ENCODE measurements around the gene BNIP5. TPM values are rescaled to one million over a fixed set of nuclear protein-coding genes. Genes with fewer than 3 reads are reported as not detected.
"Not testable (repeated sequence)": the region's sequence is repeated elsewhere in the genome, so short reads cannot be mapped to it uniquely, and the experiment has no call there.

The BNIP5 gene
- total RNA-seq, 6 experiments from 2014 or later, result not detected

GRCh38 chr6:36367743-36368142 is 31.1 kb upstream of the BNIP5 start:
- H3K9me3 ChIP-seq, result no peaks in the 10 kb centered on the region
- H3K27ac ChIP-seq, result no peak overlapping the region
- WGBS (ENCODE audit: insufficient coverage, low coverage, low lambda C conversion rate, missing lambda C conversion rate), result 100% methylated on average over 3 of the region's 3 CpGs
- TF ChIP-seq CTCF (IDR thresholded peaks at IDR 0.05) (no peak), POLR2A (IDR thresholded peaks at IDR 0.05) (no peak)
- ATAC-seq (no peak), DNase-seq (no peak)
- no peaks in the 10 kb centered on the region for H3K36me3 ChIP-seq
- intact Hi-C loops (cut with DNase I), result loop anchor here (10.0 kb wide), 1 partner anchor 63 kb away; no protein-coding TSS in a partner anchor
- H3K4me1 ChIP-seq, result no peaks in the 10 kb centered on the region
- no peaks in the 10 kb centered on the region for H3K27me3 ChIP-seq
- no peak overlapping the region for H3K4me3 ChIP-seq

GRCh38 chr6:36364669-36365479 is 28.2 kb upstream of the BNIP5 start:
- H3K4me3 ChIP-seq, result no peak overlapping the region
- H3K36me3 ChIP-seq, result no peaks in the 10 kb centered on the region
- 58% methylated on average over 8 of the region's 19 CpGs for WGBS (ENCODE audit: insufficient coverage, low coverage, low lambda C conversion rate, missing lambda C conversion rate)
- no peaks in the 10 kb centered on the region for H3K4me1 ChIP-seq
- no peaks in the 10 kb centered on the region for H3K27me3 ChIP-seq
- ATAC-seq (no peak), DNase-seq (no peak)
- no peak for TF ChIP-seq CTCF (IDR thresholded peaks at IDR 0.05)
- no peak for TF ChIP-seq POLR2A (IDR thresholded peaks at IDR 0.05)
- H3K9me3 ChIP-seq, result no peaks in the 10 kb centered on the region
- intact Hi-C loops (cut with DNase I), result loop anchor here (10.0 kb wide), 1 partner anchor 60 kb away; no protein-coding TSS in a partner anchor
- H3K27ac ChIP-seq, result no peak overlapping the region

GRCh38 chr6:36364061-36364635 is 27.5 kb upstream of the BNIP5 start:
- ATAC-seq, H3K9me3 ChIP-seq, H3K27ac ChIP-seq, DNase-seq, H3K27me3 ChIP-seq, H3K36me3 ChIP-seq, H3K4me1 ChIP-seq, H3K4me3 ChIP-seq: not testable (repeated sequence)
- no CpG with 5 or more reads among the region's 34 CpGs for WGBS (ENCODE audit: insufficient coverage, low coverage, low lambda C conversion rate, missing lambda C conversion rate)
- intact Hi-C loops (cut with DNase I), result loop anchor here (10.0 kb wide), 1 partner anchor 59 kb away; no protein-coding TSS in a partner anchor

GRCh38 chr6:36363371-36363752 is 26.7 kb upstream of the BNIP5 start:
- H3K27ac ChIP-seq, H3K4me1 ChIP-seq, H3K27me3 ChIP-seq, H3K4me3 ChIP-seq, H3K9me3 ChIP-seq, ATAC-seq, DNase-seq, H3K36me3 ChIP-seq: not testable (repeated sequence)
- WGBS (ENCODE audit: insufficient coverage, low coverage, low lambda C conversion rate, missing lambda C conversion rate), result 80% methylated on average over 1 of the region's 13 CpGs
- intact Hi-C loops (cut with DNase I), result loop anchor here (10.0 kb wide), 1 partner anchor 59 kb away; no protein-coding TSS in a partner anchor

- H3K4me3 ChIP-seq, result no peak overlapping the region
Observed at GRCh38 chr6:36362551-36363370, 26.1 kb upstream of the BNIP5 start.

More at GRCh38 chr6:36362551-36363370, 26.1 kb upstream of the BNIP5 start:
- WGBS (ENCODE audit: insufficient coverage, low coverage, low lambda C conversion rate, missing lambda C conversion rate), result 68% methylated on average over 15 of the region's 25 CpGs
- H3K27ac ChIP-seq, result no peak overlapping the region
- no peaks in the 10 kb centered on the region for H3K36me3 ChIP-seq
- H3K9me3 ChIP-seq, result no peaks in the 10 kb centered on the region
- TF ChIP-seq POLR2A (IDR thresholded peaks at IDR 0.05) (no peak), CTCF (IDR thresholded peaks at IDR 0.05) (no peak)
- ATAC-seq, result no peak
- peak in 1 of 3 donors; percentile 33 for DNase-seq
- H3K27me3 ChIP-seq, result no peaks in the 10 kb centered on the region
- intact Hi-C loops (cut with DNase I), result loop anchor here (10.0 kb wide), 1 partner anchor 58 kb away; no protein-coding TSS in a partner anchor
- H3K4me1 ChIP-seq, result no peaks in the 10 kb centered on the region

All from right lobe of liver (tissue), 6 donors.